ENCODE measurements around the gene RERE. TPM values are rescaled to one million over a fixed set of nuclear protein-coding genes. Genes with fewer than 3 reads are reported as not detected.

The RERE gene
- total and polyA plus RNA-seq, 2 experiments from 2014 or later = 148 to 170 TPM

- peaks cover 26% of the 10 kb centered on the region for H3K27me3 Mint-ChIP-seq (ENCODE audit: insufficient read depth, low read depth, poor library complexity)
- DNase-seq (ENCODE audit: low spot score) = no peak
- Histone ChIP-seq H3K4me1 (ENCODE audit: insufficient read depth) (no peaks in the 10 kb centered on the region), H3F3A (replicated peaks; ENCODE audit: low read depth) (peaks cover 3% of the 10 kb centered on the region; the same call in 1 of the 2 replicates), H3K27ac (ENCODE audit: low read depth) (no peak overlapping the region), H3K4me2 (no peak overlapping the region), H3K79me2 (replicated peaks; ENCODE audit: insufficient read depth) (no peaks in the 10 kb centered on the region), H3K4me3 (no peak overlapping the region), H3K36me3 (ENCODE audit: insufficient read depth) (no peaks in the 10 kb centered on the region), H3K27me3 (ENCODE audit: insufficient read depth) (peaks cover 25% of the 10 kb centered on the region), H4K20me1 (replicated peaks; ENCODE audit: insufficient read depth) (no peaks in the 10 kb centered on the region), H3K9me2 (ENCODE audit: insufficient read depth) (no peaks in the 10 kb centered on the region), H2AFZ (no peak overlapping the region)
- no peak overlapping the region for H3K27ac Mint-ChIP-seq
- no peak overlapping the region for H3K4me3 Mint-ChIP-seq
- no peaks in the 10 kb centered on the region for H3K36me3 Mint-ChIP-seq (ENCODE audit: low read depth)
- peaks cover 6% of the 10 kb centered on the region for H3K4me1 Mint-ChIP-seq
- TF ChIP-seq ZNF462 (CRISPR knock-in tag; IDR thresholded peaks at IDR 0.05) (no peak), ZNF114 (CRISPR knock-in tag; IDR thresholded peaks at IDR 0.05) (no peak), STAT1 (IDR thresholded peaks at IDR 0.05; ENCODE audit: unreplicated experiment) (no peak), ZNF331 (CRISPR knock-in tag; IDR thresholded peaks at IDR 0.05; ENCODE audit: low read depth) (no peak)
- peaks cover 2% of the 10 kb centered on the region; the same call in 1 of the 3 replicates for H3K9me3 Mint-ChIP-seq
- no peak for ATAC-seq
These were observed 495.8 kb downstream of the RERE start for GRCh38 chr1:8321612-8322011.

GRCh38 chr1:8318436-8318835 lies 499.0 kb downstream of the RERE start:
- H3K9me3 Mint-ChIP-seq = peaks cover 2% of the 10 kb centered on the region; the same call in 1 of the 3 replicates
- Histone ChIP-seq H3K4me3 (peak overlapping the region; percentile 69), H3K36me3 (ENCODE audit: insufficient read depth) (no peaks in the 10 kb centered on the region), H3F3A (replicated peaks; ENCODE audit: low read depth) (peaks cover 9% of the 10 kb centered on the region; the same call in 1 of the 2 replicates), H2AFZ (peak overlapping the region; percentile 95), H3K79me2 (replicated peaks; ENCODE audit: insufficient read depth) (no peaks in the 10 kb centered on the region), H3K27ac (ENCODE audit: low read depth) (no peak overlapping the region), H3K9me2 (ENCODE audit: insufficient read depth) (no peaks in the 10 kb centered on the region), H3K4me2 (peak overlapping the region; percentile 92), H3K4me1 (ENCODE audit: insufficient read depth) (peaks cover 21% of the 10 kb centered on the region), H3K27me3 (ENCODE audit: insufficient read depth) (peaks cover 25% of the 10 kb centered on the region), H4K20me1 (replicated peaks; ENCODE audit: insufficient read depth) (no peaks in the 10 kb centered on the region)
- H3K4me1 Mint-ChIP-seq = peaks cover 34% of the 10 kb centered on the region
- ATAC-seq (peak; percentile 9), DNase-seq (ENCODE audit: low spot score) (no peak)
- H3K27ac Mint-ChIP-seq = no peak overlapping the region
- TF ChIP-seq NANOG (IDR thresholded peaks at IDR 0.05; ENCODE audit: borderline replicate concordance) = no peak
- TF ChIP-seq, protein P1, sequence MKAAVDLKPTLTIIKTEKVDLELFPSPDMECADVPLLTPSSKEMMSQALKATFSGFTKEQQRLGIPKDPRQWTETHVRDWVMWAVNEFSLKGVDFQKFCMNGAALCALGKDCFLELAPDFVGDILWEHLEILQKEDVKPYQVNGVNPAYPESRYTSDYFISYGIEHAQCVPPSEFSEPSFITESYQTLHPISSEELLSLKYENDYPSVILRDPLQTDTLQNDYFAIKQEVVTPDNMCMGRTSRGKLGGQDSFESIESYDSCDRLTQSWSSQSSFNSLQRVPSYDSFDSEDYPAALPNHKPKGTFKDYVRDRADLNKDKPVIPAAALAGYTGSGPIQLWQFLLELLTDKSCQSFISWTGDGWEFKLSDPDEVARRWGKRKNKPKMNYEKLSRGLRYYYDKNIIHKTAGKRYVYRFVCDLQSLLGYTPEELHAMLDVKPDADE (IDR thresholded peaks at IDR 0.05) = no peak
- no peak for TF ChIP-seq CREB1 (CRISPR knock-in tag; IDR thresholded peaks at IDR 0.05; ENCODE audit: low read depth)
- TF ChIP-seq JUNB (IDR thresholded peaks at IDR 0.05; ENCODE audit: unreplicated experiment) = no peak
- no peak for TF ChIP-seq REST (IDR thresholded peaks at IDR 0.05; ENCODE audit: unreplicated experiment)
- no peak for TF ChIP-seq ZNF331 (CRISPR knock-in tag; IDR thresholded peaks at IDR 0.05; ENCODE audit: low read depth)
- peak overlapping the region; percentile 69 for H3K4me3 Mint-ChIP-seq
- peaks cover 30% of the 10 kb centered on the region for H3K27me3 Mint-ChIP-seq (ENCODE audit: insufficient read depth, low read depth, poor library complexity)
- no peaks in the 10 kb centered on the region; the same call in 2 of the 3 replicates for H3K36me3 Mint-ChIP-seq (ENCODE audit: low read depth)
